A549 (cell line): ENCODE measurements around the gene MVD. TPM values are rescaled to one million over a fixed set of nuclear protein-coding genes. Genes with fewer than 3 reads are reported as not detected.

ENCODE experiments used
- ATAC-seq, 2 experiments: fragments of 200-7000 bp in 1 of 2; fragments of >200 bp in 1 of 2; cut with Nextera tagmentation in 1 of 2; cut with Tn5 transposase in 1 of 2; 3 replicates each; pipeline versions ENCODE4 v1.8.0 to v1.9.1; 2018 to 2020; ENCODE audit warnings: mild to moderate bottlenecking in 1 of 2, moderate library complexity in 1 of 2
- CTCF ChIA-PET: fragments of 300-600 bp; sonication (Branson Sonifier 250); formaldehyde crosslinking; extraction: SDS; loops from one replicate; lab custom pipeline; 2021; ENCODE audit warnings: antibody characterized with exemption, inconsistent platforms; lab: Yijun Ruan, JAX
- POLR2A ChIA-PET: fragments of 350-600 bp; formaldehyde crosslinking; extraction: SDS; loops from one replicate; lab custom pipeline; 2021; ENCODE audit warnings: antibody characterized with exemption, inconsistent platforms; lab: Yijun Ruan, JAX
- DNase-seq, 2 experiments: peaks; one replicate each; pipeline versions ENCODE4 v3.0.0 to v3.0.0-alpha.2; 2011 to 2016; ENCODE audit warnings: low read depth in 1 of 2, low spot score in 1 of 2
- FAIRE-seq: peaks from 2 replicates; lab custom pipeline; 2011; peaks lifted over from hg19 to GRCh38; lab: Jason Lieb, UNC
- H3K27ac ChIP-seq, 2 experiments: fragments of >200 bp; sonication (Bioruptor Twin); formaldehyde crosslinking; 3 replicates each; pipeline ENCODE4 v1.5.1; 2016 to 2017
- H3K4me1 ChIP-seq: fragments of >200 bp; sonication (Bioruptor Twin); formaldehyde crosslinking; 3 replicates; pipeline ENCODE4 v1.6.1; 2016
- H3K4me2 ChIP-seq: fragments of >200 bp; sonication (Bioruptor Twin); formaldehyde crosslinking; 3 replicates; pipeline ENCODE4 v1.6.1; 2016
- H3K4me3 ChIP-seq: fragments of >200 bp; sonication (Bioruptor Twin); formaldehyde crosslinking; 3 replicates; pipeline ENCODE4 v1.5.1; 2016
- H3K9me3 ChIP-seq: fragments of >200 bp; sonication (Bioruptor Twin); formaldehyde crosslinking; 3 replicates; pipeline ENCODE4 v1.6.1; 2016
- CBX2 ChIP-seq: fragments of 200-600 bp; sonication (generic); IDR thresholded peaks from 2 replicates; pipeline ENCODE4 v1.6.1; 2016; ENCODE audit warnings: low read depth, mild to moderate bottlenecking, borderline replicate concordance
- EHF ChIP-seq: fragments of 250-450 bp; sonication (Bioruptor Pico); IDR thresholded peaks from 2 replicates; pipeline ENCODE4 v1.5.0; 2020; ENCODE audit warnings: mild to moderate bottlenecking
- FOSL2 ChIP-seq, 2 experiments: fragments of 450-650 bp in 1 of 2; fragments of >200 bp in 1 of 2; sonication (Bioruptor Twin) in 1 of 2; formaldehyde crosslinking; IDR thresholded peaks; 2 replicates each; pipeline versions ENCODE4 v1.5.0 to v1.6.1; 2016 to 2020; ENCODE audit warnings: mild to moderate bottlenecking in 1 of 2, moderate library complexity in 1 of 2
- GATA3 ChIP-seq: IDR thresholded peaks from 2 replicates; pipeline ENCODE4 v1.6.1; 2012; ENCODE audit warnings: borderline replicate concordance
- HEYL ChIP-seq: fragments of 250-450 bp; sonication (Bioruptor Pico); IDR thresholded peaks from 2 replicates; pipeline ENCODE4 v1.8.0; 2021; ENCODE audit warnings: mild to moderate bottlenecking, moderate library complexity
- HOXB13 ChIP-seq: fragments of 250-450 bp; sonication (Bioruptor Pico); IDR thresholded peaks from 2 replicates; pipeline ENCODE4 v1.5.0; 2020; ENCODE audit warnings: low read depth, mild to moderate bottlenecking, moderate library complexity
- JUNB ChIP-seq: fragments of >200 bp; sonication (Bioruptor Twin); formaldehyde crosslinking; IDR thresholded peaks from 2 replicates; pipeline ENCODE4 v1.6.1; 2016
- MYC ChIP-seq: IDR thresholded peaks from 2 replicates; pipeline ENCODE4 v1.6.1; 2012; ENCODE audit warnings: mild to moderate bottlenecking, inconsistent platforms, low read length, improper control_type of control experiment, borderline replicate concordance
- NR3C1 ChIP-seq: fragments of >200 bp; sonication (Bioruptor Twin); formaldehyde crosslinking; IDR thresholded peaks from 3 replicates; pipeline ENCODE4 v1.6.1; 2017
- PHF8 ChIP-seq: fragments of 200-600 bp; sonication (generic); IDR thresholded peaks from 2 replicates; pipeline ENCODE4 v1.6.1; 2016; ENCODE audit warnings: low read depth, mild to moderate bottlenecking, antibody characterized with exemption, moderate library complexity, borderline replicate concordance
- POLR2A ChIP-seq: IDR thresholded peaks from 2 replicates; pipeline ENCODE4 v1.6.1; 2012; ENCODE audit warnings: mild to moderate bottlenecking, low read length
- TP53 ChIP-seq: fragments of 250-450 bp; sonication (Bioruptor Pico); IDR thresholded peaks from 2 replicates; pipeline ENCODE4 v1.5.0; 2021; ENCODE audit warnings: mild to moderate bottlenecking, moderate library complexity
- ZFP36 ChIP-seq: fragments of 450-650 bp; IDR thresholded peaks from 2 replicates; pipeline ENCODE4 v1.6.1; 2014; ENCODE audit warnings: borderline replicate concordance; ENCODE audit not compliant: partially characterized antibody
- WGBS: methylation state at CpG from one replicate; pipeline ENCODE4 v1.1.6; 2017; ENCODE audit errors: missing lambda C conversion rate; 5-methylcytosine and 5-hydroxymethylcytosine counted together
- polyA plus RNA-seq, 4 experiments: library from polyadenylated mRNA; depleted of rRNA in 3 of 4; stranded (reverse); fragments of >200 nt; fragmentation: RNase III in 1 of 4; extraction: RNeasy Plus Mini Kit Qiagen cat#74134 plus additional on column Dnase treatment in 1 of 4; gene quantifications; 2 replicates in 3 of 4; 3 replicates in 1 of 4; pipeline ENCODE4 v1.2.3, GENCODE V29; 2011 to 2017
- TF ChIP-seq, protein P1 (sequence below): IDR thresholded peaks from 2 replicates; pipeline ENCODE4 v1.6.1; 2012; ENCODE audit warnings: low read depth, borderline replicate concordance
- TF ChIP-seq, protein P2 (sequence below): fragments of 150-350 bp; IDR thresholded peaks from 2 replicates; pipeline ENCODE4 v1.6.1; 2014; ENCODE audit warnings: low read depth, mild to moderate bottlenecking, low read length

Gene MVD
- polyA plus RNA-seq, 2 of the 4 experiments (the other 2 are of a cell fraction) = 5.8 to 43.1 TPM

DNA sequence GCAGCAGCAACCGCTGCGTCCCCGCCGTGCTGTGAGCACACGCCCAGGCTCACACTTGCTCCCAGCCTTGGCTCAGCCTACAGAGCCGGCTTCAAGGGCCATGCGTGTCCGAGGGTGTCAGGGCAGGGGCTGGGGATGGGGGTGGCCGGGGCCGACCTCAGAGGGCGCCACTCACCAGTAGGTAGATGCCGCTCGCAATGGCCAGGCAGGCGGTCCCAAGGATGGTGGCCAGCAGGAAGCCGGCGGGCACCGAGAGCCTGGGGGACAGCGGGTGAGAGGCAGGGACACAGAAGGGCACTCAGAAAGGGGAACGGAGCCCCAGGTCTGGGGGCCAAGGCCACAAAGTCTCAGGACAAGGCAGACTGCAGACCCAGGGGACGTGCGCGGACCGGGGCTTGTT lies 16.9 kb downstream of the MVD start:
- ATAC-seq = no peak
- ChIA-PET POLR2A (no interaction called here), CTCF (no interaction called here)
- 91% methylated on average over 23 of the region's 23 CpGs for WGBS
- Histone ChIP-seq H3K27ac (no peak overlapping the region), H3K9me3 (no peaks in the 10 kb centered on the region), H3K4me1 (peaks cover 11% of the 10 kb centered on the region), H3K4me2 (no peak overlapping the region), H3K4me3 (no peak overlapping the region)
- no peak for TF ChIP-seq NR3C1
- TF ChIP-seq, protein P1, sequence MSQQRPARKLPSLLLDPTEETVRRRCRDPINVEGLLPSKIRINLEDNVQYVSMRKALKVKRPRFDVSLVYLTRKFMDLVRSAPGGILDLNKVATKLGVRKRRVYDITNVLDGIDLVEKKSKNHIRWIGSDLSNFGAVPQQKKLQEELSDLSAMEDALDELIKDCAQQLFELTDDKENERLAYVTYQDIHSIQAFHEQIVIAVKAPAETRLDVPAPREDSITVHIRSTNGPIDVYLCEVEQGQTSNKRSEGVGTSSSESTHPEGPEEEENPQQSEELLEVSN = no peak
- TF ChIP-seq HEYL (CRISPR knock-in tag) = no peak
- no peak for TF ChIP-seq FOSL2 (IDR thresholded peaks at IDR 0.05)
- TF ChIP-seq FOSL2 (CRISPR knock-in tag; IDR thresholded peaks at IDR 0.05) = no peak
- TF ChIP-seq POLR2A = no peak
- no peak for TF ChIP-seq HOXB13 (CRISPR knock-in tag)
- no peak for TF ChIP-seq JUNB
- FAIRE-seq = no peak
- DNase-seq = no peak

DNA sequence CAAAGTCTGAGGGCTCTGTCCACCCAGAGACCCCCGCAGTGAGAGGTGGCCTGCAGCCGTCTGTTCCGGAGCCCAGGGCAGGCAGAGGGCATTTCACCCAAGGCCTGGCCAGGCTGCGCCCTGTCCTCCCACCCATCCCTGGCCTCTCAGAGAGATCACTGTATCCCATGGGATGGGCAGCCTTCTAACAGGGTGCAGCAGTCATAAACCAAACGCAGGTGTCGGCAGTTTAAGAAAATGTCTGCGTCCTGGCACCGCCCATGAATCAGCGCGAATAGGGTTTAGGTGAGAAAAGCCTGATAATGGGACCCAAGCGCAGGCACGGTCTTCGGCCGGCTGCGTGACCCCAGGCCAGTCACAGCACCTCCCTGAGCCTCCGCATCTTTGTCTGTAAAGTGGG lies 17.4 kb downstream of the MVD start:
- ChIA-PET POLR2A (no interaction called here), CTCF (no interaction called here)
- no peak overlapping the region for H3K27ac ChIP-seq
- H3K4me3 ChIP-seq = no peak overlapping the region
- no peak for ATAC-seq
- no peak for TF ChIP-seq CBX2
- peaks cover 11% of the 10 kb centered on the region for H3K4me1 ChIP-seq
- FAIRE-seq = no peak
- DNase-seq = no peak
- 97% methylated on average over 16 of the region's 16 CpGs for WGBS
- H3K4me2 ChIP-seq = no peak overlapping the region
- no peaks in the 10 kb centered on the region for H3K9me3 ChIP-seq

DNA sequence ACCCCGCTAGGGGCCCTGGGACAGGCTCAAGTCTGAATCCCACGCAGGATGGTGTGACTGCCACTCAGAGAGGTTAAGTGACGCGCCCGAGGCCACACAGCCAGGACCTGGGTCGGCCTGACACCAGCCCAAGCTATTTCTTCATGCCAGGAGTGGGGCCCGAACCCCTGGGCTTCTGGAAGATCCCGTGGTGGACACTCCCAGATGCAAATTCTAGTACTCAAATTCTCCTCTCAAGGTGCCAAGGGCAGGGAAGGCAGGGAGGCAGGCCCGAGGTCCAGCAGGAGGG lies 19.3 kb downstream of the MVD start:
- ChIA-PET CTCF (no interaction called here), POLR2A (no interaction called here)
- Histone ChIP-seq H3K4me2 (no peak overlapping the region), H3K27ac (no peak overlapping the region), H3K9me3 (no peaks in the 10 kb centered on the region), H3K4me3 (no peak overlapping the region), H3K4me1 (no peaks in the 10 kb centered on the region)
- no peak for FAIRE-seq
- no peak for TF ChIP-seq MYC
- no peak for ATAC-seq
- WGBS = 83% methylated on average over 4 of the region's 9 CpGs
- no peak for DNase-seq

DNA sequence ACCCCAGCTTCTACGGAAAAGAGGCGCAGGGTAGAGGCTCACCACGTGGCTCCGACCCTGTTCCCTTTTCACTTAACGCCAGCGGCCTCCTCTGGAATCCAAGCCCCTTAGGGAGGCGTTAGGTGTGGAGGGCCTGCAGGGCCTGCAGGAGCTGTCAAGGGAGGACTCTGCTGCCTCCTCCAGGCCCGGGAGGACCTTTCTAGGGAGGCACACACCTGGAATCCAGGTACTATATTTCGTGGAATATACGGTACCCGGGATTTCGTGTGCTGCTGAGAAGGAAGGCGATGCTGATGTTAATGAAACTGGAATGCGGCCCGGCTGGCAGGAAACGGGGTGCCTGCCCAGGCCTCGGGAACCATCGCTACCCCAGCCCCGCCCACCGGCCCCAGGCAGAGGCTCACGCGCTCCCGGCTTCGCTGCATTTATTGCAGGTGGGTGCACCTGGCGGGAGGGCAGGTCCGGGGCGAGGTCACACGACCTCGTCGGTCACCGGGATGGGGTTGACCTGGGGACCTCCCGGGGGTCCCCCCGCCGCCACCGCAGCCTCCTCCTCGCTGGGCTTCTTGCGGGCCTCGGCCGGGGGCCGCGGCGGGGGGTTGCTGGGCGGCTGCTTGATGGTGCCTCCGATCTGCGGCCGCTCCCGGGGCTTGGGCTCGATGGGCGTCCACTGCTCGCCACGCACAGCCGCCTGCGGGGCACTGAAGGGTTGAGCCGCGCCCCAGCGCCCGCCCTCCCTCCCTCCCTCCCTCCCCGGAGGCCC lies 19.8 kb downstream of the MVD start:
- no peak for TF ChIP-seq POLR2A
- TF ChIP-seq PHF8 = no peak
- no peak for TF ChIP-seq EHF (CRISPR knock-in tag)
- TF ChIP-seq ZFP36 = no peak
- no peak for TF ChIP-seq TP53 (CRISPR knock-in tag)
- no peak for TF ChIP-seq JUNB
- TF ChIP-seq GATA3 = no peak
- TF ChIP-seq, protein P2, sequence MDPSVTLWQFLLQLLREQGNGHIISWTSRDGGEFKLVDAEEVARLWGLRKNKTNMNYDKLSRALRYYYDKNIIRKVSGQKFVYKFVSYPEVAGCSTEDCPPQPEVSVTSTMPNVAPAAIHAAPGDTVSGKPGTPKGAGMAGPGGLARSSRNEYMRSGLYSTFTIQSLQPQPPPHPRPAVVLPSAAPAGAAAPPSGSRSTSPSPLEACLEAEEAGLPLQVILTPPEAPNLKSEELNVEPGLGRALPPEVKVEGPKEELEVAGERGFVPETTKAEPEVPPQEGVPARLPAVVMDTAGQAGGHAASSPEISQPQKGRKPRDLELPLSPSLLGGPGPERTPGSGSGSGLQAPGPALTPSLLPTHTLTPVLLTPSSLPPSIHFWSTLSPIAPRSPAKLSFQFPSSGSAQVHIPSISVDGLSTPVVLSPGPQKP = no peak
- Histone ChIP-seq H3K9me3 (no peaks in the 10 kb centered on the region), H3K4me2 (no peak overlapping the region), H3K4me3 (no peak overlapping the region), H3K27ac (no peak overlapping the region), H3K4me1 (no peaks in the 10 kb centered on the region)
- WGBS = 96% methylated on average over 38 of the region's 58 CpGs
- POLR2A ChIA-PET = no interaction called here
- ATAC-seq = no peak
- FAIRE-seq = no peak
- CTCF ChIA-PET = interaction anchor here (0.9 to 1.4 kb wide), 2 partner anchors 29 to 94 kb away, joined by 3 to 4 read pairs; no protein-coding TSS in a partner anchor
- no peak for DNase-seq
